LNCaP clone FGC (cell line): Measurements from ENCODE around the gene ITPR1.
"Not testable (repeated sequence)": the region's sequence is repeated elsewhere in the genome, so short reads cannot be mapped to it uniquely, and the experiment has no call there.

Experiments used
- DNase-seq: peaks from one replicate; pipeline ENCODE4 v3.0.0-alpha.2; 2011; ENCODE audit warnings: low read depth
- H3K4me3 ChIP-seq: 2 replicates; pipeline ENCODE4 v1.5.1; 2011; ENCODE audit warnings: mild to moderate bottlenecking, low read depth, low read length, control low read depth
- CTCF ChIP-seq: IDR thresholded peaks from 2 replicates; pipeline ENCODE4 v1.5.1; 2012; ENCODE audit warnings: mild to moderate bottlenecking; ENCODE audit not compliant: control insufficient read depth, insufficient read depth; ENCODE audit errors: extremely low read depth

Gene ITPR1

GRCh38 chr3:4597208-4597985, 104.2 kb downstream of the ITPR1 start:
- H3K4me3 ChIP-seq, result no peak overlapping the region
- TF ChIP-seq CTCF, result no peak
- DNase-seq, result no peak

GRCh38 chr3:4598232-4598631, 105.1 kb downstream of the ITPR1 start:
- H3K4me3 ChIP-seq, DNase-seq: not testable (repeated sequence)

- no peak for DNase-seq
Observed at GRCh38 chr3:4599612-4600011, 106.5 kb downstream of the ITPR1 start.

GRCh38 chr3:4600493-4600892, 107.3 kb downstream of the ITPR1 start:
- no peak for DNase-seq
- no peak for TF ChIP-seq CTCF

More at GRCh38 chr3:4599612-4600011, 106.5 kb downstream of the ITPR1 start:
- TF ChIP-seq CTCF, result no peak
- no peak overlapping the region for H3K4me3 ChIP-seq

GRCh38 chr3:4601892-4602291, 108.7 kb downstream of the ITPR1 start:
- H3K4me3 ChIP-seq, result no peak overlapping the region
- no peak for DNase-seq
- TF ChIP-seq CTCF, result no peak

More at GRCh38 chr3:4600493-4600892, 107.3 kb downstream of the ITPR1 start:
- H3K4me3 ChIP-seq, result no peak overlapping the region

- TF ChIP-seq CTCF, result no peak
- no peak overlapping the region for H3K4me3 ChIP-seq
- no peak for DNase-seq
Observed at GRCh38 chr3:4604693-4605092, 111.5 kb downstream of the ITPR1 start.

- TF ChIP-seq CTCF, result no peak
- H3K4me3 ChIP-seq, result no peak overlapping the region
Observed at GRCh38 chr3:4606911-4607310, 113.8 kb downstream of the ITPR1 start.

More at GRCh38 chr3:4606911-4607310, 113.8 kb downstream of the ITPR1 start:
- DNase-seq, result no peak
